ENCODE results near the gene PRR12.
"Not testable (repeated sequence)": the region's sequence is repeated elsewhere in the genome, so short reads cannot be mapped to it uniquely, and the experiment has no call there.

PRR12 gene

DNA sequence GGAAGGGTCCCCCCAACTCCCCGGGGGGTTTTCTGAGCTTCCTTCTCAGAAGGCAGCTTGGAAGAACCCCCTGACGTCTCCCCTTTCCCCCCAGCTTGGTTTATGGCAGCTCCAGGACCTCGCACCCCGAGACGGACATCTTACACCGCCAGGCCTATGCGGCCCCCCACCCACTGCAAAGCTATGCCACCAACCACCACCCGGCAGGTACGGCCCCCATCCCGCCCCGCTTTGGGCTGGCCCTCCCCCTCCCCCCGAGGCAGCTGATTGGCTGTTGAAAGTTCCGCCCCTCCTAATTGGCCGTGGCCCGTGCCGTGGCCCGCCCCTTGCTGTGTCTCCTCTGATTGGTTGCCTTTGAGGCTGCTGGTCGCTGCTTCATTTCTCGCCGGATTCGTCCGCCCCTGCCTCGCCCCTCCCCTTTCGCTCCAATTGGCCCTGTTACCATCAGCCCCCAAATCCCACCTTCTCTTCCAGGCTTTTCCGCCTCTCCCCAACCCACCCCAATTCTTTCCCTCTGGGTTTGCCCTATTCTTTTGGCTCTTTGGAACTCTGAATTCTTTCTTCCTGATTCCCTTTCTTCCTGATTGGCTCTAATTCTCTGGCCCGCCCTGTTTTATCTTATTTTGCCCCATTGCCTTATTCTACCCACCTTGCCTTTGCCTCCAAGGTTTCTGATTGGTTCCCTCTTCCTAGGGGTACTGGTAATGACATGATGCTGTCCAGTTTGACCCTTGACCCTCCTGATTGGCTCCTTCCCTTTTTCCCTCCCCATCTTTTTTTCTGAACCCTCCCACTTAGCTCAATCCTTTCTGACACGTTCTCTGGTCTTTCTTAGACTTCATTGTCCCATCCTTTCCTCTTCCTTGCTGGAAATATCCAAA is 2.5 kb downstream of the PRR12 start:
- peak; percentile 95 for DNase-seq

DNA sequence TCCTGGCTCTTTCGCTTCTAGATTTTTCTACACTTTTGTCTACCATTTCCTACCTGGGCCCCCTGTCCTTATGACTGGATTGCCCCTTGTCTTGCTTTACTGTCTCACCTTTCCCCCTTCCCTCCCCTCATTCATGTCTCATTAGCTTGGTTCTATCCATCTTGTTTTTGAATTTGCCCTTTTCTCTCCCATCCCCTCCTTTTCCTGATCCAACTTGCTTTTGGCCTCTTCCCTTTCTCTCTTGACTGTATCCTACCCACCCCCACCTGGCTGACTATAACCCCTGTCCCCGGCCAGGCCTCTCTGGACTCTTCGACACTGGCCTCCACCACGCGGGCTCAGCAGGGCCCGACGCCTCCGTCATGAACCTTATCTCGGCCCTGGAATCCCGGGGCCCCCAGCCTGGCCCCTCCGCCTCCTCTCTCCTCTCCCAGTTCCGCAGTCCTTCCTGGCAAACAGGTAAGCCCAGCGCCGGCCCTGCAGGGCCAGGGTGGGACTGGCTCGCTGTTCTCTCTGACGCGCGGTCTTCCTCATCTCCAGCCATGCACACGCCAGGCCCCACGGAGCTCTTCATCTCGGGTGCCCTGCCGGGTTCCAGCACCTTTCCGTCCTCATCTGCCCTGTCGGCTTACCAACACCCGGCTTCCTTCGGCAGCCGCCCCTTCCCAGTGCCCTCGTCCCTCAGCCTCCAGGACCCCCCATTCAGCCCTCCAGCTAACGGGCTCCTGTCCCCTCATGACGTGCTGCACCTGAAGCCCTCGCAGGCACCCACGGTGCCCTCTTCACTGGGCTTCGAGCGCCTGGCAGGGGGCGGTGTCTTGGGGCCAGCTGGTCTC is 3.4 kb downstream of the PRR12 start:
- no peak for DNase-seq

DNA sequence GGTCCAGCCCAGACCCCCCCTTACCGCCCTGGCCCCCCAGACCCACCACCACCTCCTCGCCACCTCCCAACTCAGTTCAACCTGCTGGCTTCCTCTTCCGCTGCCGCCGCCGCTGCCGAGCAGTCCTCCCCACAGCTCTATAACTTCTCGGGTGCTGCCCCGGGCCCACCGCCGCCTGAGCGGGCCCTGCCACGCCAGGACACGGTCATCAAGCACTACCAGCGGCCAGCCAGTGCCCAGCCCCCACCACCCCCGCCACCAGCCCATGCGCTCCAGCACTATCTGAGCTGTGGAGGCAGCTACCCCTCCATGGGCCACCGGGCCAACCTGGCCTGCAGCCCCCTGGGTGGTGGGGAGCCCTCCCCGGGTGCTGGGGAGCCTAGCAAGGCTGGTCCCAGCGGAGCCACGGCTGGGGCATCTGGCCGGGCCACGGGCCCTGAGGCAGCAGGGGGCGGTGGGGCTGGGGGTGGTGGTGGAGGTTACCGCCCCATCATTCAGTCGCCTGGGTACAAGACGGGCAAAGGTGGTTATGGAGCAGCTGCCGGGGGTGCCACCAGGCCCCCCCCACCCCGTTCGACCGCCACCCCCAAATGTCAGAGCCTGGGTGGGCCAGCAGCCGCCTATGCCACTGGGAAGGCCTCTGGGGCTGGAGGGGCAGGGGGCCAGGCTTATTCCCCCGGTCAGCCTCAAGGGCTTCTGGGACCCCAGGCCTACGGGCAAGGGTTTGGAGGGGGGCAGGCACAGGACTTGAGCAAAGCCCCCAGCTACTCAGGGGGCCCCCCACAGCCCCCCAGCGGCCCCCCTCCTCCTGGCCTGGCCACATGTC is 4.2 kb downstream of the PRR12 start:
- no peak for DNase-seq

DNA sequence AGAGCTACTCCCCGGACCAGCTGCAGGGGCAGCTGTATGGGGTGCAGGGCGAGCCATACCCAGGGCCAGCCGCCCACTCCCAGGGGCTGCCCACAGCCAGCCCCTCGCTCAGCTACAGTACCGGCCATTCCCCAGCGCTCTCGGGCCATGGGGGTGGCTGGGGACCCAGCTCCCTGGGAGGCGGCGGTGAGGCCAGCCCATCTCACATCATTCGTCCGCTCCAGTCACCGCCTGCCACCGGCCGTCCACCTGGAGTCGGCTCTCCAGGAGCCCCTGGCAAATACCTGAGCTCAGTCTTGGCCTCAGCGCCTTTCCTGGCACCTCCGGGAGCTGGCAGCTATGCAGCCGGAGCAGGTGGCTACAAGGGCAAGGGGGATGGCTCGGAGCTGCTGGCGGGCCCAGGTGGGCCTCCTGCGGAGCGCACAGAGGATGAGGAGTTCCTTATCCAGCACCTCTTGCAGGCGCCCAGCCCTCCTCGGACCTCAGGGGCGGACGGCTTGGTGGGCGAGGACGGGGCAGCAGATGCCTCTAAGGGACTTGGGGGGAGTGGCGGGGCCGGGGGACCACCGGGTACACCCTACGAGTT is 4.9 kb downstream of the PRR12 start:
- no peak for DNase-seq

DNA sequence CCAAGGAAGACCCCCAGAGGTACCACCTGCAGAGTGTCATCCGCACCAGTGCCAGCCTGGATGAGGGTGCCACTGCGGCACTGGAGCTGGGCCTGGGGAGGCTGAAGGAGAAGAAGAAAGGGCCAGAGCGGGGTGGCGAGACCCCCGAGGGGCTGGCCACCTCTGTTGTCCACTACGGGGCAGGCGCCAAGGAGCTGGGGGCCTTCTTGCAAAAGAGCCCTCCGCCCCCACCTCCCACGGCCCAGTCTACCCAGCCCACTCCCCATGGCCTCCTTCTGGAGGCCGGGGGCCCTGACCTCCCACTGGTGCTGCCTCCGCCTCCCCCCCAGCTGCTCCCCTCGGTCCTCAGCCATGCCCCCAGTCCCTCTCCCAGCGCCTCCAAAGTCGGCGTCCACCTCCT is 5.4 kb downstream of the PRR12 start:
- DNase-seq: no peak

DNA sequence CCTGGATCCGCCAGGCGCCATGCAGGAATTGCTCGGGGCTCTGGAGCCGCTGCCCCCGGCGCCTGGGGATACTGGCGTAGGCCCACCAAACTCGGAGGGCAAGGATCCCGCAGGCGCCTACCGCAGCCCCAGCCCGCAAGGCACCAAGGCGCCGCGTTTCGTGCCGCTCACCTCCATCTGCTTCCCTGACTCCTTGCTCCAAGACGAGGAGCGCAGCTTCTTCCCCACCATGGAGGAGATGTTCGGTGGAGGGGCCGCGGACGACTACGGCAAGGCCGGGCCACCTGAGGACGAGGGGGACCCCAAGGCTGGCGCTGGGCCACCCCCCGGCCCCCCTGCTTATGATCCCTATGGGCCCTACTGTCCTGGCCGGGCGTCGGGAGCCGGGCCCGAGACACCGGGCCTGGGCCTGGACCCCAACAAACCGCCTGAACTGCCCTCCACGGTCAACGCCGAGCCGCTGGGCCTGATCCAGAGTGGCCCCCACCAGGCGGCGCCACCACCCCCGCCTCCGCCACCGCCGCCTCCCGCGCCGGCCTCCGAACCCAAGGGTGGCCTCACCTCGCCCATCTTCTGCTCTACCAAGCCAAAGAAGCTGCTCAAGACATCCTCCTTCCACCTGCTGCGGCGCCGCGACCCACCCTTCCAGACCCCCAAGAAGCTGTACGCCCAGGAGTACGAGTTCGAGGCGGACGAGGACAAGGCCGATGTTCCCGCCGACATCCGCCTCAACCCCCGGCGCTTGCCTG is 6.1 kb downstream of the PRR12 start:
- no peak for DNase-seq

DNA sequence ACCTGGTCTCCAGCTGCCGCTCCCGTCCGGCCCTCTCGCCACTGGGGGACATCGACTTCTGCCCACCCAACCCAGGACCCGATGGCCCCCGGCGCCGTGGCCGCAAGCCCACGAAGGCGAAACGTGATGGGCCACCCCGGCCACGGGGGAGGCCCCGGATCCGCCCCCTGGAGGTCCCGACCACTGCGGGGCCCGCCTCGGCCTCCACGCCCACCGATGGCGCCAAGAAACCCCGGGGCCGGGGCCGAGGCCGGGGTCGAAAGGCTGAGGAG is 6.7 kb downstream of the PRR12 start:
- DNase-seq: no peak

DNA sequence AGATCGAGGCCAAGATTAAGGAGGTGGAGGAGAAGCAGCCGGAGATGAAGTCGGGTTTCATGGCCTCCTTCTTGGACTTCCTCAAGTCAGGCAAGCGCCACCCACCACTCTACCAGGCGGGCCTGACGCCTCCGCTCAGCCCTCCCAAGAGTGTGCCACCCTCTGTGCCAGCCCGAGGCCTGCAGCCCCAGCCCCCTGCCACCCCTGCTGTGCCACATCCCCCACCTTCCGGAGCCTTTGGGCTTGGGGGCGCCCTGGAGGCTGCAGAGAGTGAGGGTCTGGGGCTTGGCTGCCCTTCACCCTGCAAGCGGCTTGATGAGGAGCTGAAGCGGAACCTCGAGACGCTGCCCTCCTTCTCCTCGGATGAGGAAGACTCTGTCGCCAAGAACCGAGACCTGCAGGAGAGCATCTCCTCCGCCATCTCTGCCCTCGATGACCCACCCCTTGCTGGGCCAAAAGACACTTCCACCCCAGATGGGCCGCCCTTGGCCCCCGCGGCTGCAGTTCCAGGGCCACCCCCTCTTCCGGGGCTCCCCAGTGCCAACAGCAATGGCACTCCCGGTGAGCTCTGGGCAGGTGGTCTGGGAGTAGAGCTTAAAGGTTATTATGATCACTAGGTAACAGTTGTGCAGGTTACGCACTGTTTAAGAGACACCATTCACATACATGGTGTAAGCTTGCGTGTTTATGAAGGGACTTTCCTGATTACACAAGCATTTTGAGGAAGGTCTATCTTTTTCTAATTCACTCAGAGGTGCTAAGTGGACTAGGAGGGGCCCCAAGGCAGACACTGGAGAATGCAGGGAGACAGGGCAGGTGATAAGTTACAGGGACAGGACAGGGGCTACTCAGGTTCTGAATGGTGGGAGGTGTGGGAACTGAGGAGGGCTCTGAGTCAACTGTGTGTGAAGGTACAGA is 8.7 kb downstream of the PRR12 start:
- no peak for DNase-seq

DNA sequence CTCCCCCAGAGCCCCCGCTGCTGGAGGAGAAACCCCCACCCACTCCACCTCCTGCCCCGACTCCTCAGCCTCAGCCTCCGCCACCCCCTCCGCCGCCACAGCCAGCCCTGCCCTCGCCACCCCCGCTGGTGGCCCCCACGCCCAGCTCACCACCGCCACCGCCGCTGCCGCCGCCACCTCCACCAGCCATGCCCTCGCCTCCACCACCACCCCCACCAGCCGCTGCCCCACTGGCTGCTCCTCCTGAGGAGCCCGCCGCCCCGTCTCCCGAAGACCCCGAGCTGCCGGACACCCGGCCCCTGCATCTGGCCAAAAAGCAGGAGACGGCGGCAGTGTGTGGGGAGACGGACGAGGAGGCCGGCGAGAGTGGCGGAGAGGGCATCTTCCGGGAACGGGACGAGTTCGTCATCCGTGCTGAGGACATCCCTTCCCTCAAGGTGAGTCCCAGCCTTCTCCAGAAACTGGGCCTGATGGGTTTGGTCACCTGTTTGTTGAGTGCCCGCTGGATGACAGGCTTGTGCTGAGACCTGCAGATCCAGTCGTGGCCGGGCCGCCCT is 10.6 kb downstream of the PRR12 start:
- DNase-seq: no peak

DNA sequence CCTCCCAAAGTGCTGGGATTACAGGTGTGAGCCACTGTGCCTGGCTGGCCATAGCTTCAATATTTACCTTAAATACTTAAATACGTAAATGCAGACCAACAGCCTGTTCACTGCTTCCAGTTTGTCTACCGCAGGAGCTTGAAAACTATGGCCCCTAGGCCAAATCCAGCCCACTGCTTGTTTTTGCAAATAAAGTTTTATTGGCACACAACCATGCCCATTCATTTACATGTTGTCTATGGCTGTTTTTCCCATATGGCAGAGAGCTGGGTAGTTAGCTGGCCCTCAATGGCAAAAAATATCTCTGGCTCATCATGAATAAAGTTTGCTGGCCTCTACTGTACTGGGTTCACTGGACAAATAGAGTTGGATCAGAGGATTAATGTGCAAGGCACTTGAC is 11.8 kb downstream of the PRR12 start:
- DNase-seq: no peak

DNA sequence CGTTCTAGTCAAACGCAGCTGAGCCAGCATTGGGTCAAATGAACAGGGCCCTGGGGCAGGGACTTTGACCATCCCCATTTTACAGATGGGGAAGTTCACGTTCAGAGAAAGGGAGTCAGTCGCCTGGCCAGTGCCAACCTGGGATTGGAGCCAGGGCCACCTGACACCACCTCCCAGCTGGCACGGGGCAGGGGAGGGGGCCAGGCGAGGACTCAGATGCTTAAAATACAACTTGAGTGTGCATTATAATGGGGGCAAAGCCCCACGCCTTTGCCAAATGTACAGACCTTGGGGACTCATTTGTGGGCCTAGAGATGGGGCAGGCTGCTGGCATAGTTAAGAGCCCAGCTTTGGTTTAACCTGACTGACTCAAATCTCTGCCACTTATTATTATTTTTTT is 14.6 kb downstream of the PRR12 start:
- no peak for DNase-seq

DNA sequence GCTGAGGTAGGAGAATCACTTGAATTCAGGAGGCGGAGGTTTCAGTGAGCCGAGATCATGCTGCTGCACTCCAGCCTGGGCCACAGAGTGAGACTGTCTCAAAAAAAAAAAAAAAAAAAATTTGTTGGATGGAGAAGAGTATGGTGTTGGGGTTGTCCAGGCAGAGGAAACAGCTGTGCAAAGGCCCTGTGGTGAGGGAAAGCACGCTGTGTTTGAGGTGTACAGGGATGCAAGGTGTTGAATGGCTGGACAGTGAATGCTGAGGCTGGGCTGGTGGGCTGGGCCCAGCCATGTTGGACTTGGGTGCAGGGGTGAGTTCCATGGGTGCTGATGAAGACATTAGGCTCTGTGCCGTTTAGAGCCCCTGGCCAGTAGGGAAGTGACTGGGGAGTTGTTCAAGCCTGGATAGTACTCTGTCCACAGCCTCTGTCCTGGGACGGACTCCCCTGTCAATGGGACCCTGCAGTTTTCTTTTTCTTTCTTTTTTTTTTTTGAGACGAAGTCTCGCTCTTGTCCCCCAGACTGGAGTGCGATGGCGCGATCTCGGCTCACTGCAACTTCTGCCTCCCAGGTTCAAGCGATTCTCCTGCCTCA is 18.6 kb downstream of the PRR12 start:
- DNase-seq: no peak

DNA sequence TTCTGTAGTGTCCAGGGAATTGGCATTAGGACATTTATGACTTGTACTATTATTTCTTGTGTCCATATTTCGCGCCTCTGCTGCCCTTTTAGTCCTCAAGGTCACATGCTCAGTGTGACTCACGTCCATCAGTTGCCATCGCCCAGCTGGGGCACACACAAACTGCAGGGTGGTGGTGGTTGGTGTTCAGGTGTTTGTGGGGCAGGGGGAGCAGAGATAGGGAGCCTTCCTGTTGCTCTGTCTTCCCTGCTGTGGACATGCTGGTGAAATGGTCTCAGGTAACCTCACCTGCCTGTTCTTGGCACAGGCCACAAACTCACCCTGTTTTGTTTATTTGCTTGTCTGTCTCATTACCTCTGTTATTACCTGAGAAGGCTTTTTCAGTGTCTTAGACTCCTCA is 22.4 kb downstream of the PRR12 start:
- no peak for DNase-seq

DNA sequence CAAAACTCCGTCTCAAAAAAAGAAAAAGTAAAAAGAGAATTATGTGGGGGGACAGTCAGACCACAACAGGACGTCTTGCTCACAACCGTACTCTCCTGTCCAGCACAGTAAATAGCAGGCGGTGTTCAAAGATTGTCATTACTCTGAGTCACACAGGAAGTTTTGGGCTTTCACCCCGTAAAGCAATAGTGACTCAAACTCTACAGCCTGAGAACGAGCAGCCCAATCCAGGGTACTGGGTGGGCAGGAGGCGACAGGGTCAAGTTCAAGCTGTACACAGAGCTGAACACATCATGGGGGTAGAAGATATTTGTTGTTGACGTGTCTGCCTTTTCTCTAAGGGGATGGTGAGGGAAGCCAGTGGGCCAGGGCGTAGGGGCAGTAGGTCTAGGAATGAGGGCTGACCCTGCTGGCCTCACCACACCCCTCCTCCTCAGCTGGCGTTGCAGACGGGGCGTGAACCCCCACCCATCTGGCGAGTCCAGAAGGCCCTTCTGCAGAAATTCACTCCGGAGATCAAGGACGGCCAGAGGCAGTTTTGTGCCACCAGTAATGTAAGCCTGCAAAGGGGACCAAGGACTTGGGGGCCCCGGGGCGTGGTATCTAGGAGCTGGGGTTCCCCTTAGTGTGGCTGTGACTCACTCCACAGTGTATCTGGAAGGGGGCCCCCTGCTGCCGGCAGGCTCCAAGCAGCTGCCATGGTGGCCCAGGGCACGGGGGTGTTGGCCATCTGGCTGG is 23.3 kb downstream of the PRR12 start:
- DNase-seq: no peak

DNA sequence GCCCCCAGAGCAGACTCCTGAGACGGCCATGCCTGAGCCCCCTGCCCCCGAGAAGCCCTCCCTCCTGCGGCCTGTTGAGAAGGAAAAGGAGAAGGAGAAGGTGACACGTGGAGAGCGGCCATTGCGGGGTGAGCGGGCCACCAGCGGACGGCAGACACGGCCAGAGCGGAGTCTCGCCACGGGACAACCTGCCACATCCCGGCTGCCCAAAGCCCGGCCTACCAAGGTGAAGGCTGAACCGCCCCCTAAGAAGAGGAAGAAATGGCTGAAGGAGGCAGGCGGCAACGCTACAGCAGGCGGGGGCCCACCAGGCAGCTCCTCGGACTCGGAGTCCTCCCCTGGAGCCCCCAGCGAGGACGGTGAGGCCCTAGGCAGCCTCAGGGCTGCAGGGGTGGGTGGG is 24.9 kb downstream of the PRR12 start:
- no peak for DNase-seq

DNA sequence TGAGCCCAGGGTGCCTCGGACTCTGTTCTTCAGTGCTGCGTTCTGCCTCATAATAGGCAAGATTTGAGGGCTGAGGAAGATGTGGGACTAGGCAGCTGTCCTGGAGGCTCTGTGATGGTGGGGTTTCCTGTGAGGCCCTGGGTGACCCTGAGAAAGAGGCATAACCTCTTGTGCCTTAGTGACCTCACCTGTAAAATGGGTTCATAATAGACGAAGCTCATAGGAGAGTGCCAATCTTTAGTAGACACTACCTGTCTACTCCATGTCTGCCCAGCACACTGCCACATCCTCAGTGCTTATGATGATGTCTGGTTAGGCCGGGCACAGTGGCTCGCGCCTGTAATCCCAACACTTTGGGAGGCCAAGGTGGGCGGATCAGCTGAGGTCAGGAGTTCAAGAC is 25.6 kb downstream of the PRR12 start:
- DNase-seq: no peak

DNA sequence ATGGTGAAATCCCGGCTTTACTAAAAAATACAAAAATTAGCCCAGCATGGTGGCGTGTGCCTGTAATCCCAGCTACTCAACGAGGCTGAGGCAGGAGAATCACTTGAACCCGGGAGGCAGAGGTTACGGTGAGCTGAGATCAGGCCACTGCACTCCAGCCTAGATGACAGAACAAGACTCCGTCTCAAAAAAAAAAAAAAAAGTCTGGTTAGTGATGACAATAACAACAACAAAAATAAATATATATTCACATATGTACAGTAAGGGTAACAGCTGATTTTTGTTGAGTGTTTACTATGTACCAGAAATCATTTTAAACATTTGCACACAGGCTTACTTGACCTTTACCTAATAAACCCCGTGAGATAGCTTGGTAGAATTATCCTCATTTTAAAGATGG is 26.0 kb downstream of the PRR12 start:
- no peak for DNase-seq

DNA sequence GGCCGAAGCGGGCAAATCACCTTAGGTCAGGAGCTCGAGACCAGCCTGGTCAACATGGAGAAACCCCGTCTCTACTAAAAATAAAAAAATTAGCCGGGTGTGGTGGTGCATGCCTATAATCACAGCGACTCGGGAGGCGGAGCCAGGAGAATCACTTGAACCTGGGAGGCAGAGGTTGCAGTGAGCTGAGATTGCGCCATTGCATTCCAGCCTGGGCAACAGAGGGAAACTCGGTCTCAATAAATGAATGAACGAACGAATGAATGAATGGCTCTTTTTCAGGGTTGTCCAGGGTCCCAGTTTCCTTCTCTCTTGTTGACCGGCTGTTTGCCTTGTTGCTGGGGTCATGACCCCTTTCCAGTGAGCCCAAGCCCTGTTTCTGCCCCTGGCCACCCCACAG is 26.9 kb downstream of the PRR12 start:
- not testable (repeated sequence) for DNase-seq

DNA sequence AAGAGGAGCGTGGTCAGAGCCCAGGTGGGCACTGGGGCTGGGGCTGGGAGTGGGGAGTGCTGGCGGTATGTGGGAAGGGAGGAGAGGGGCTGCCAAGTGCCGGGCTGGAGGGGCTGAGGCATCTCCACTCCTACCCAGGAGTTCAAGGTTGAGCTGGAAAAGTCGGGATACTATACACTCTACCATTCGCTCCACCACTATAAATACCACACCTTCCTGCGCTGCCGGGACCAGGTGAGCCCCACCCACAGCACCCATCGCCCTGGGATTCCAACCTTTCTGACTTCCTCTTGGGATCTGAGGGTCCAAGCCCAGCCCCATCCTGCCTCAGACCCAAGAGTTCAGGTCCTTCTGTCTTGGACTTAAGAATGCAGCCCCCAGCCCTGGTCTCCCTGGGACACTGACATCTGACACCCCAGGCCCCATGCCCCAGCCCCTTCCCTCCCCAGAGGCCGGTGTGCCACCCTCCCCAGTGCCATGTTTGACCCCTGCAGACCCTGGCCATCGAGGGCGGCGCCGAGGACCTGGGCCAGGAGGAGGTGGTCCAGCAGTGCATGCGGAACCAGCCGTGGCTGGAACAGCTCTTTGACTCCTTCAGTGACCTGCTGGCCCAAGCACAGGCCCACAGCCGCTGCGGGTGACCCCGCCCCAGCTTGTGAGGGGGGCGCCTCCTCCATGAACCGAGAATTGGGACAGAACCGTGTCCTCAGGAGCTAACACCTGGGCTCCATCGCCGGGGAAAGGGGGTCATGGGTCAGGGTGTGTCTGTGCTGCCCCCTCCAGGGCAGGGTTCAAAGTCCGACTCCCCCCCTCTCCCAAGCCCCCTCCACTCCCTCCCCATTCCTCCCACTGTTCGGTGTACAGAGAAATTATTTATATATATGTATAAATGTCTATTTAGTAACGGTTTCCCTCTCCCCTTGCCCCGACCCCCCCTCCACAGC is 34.3 kb downstream of the PRR12 start:
- no peak for DNase-seq
